Skeletal muscle satellite cell (primary cell): ENCODE results near the gene SLC27A1.

Experiments
- H3K27me3 ChIP-seq: 2 replicates; pipeline ENCODE4 v1.7.0; 2013; ENCODE audit warnings: low read length; ENCODE audit not compliant: control insufficient read depth, insufficient read depth
- H3K36me3 ChIP-seq: 2 replicates; pipeline ENCODE4 v1.7.0; 2013; ENCODE audit warnings: mild to moderate bottlenecking, control low read depth, low read length; ENCODE audit not compliant: insufficient read depth
- H3K4me1 ChIP-seq: 2 replicates; pipeline ENCODE4 v1.7.0; 2013; ENCODE audit warnings: low read length; ENCODE audit not compliant: control insufficient read depth, insufficient read depth
- H3K4me2 ChIP-seq: 2 replicates; pipeline ENCODE4 v1.7.0; 2013; ENCODE audit warnings: mild to moderate bottlenecking, low read length
- H3K4me3 ChIP-seq: 2 replicates; pipeline ENCODE4 v1.7.0; 2013; ENCODE audit warnings: low read length
- H3K9ac ChIP-seq: 2 replicates; pipeline ENCODE4 v1.7.0; 2013; ENCODE audit warnings: mild to moderate bottlenecking, low read depth, low read length, moderate library complexity
- H3K9me3 ChIP-seq: replicated peaks from 2 replicates; pipeline ENCODE4 v1.7.0; 2013; ENCODE audit warnings: mild to moderate bottlenecking, control low read depth, low read length

Gene SLC27A1

DNA sequence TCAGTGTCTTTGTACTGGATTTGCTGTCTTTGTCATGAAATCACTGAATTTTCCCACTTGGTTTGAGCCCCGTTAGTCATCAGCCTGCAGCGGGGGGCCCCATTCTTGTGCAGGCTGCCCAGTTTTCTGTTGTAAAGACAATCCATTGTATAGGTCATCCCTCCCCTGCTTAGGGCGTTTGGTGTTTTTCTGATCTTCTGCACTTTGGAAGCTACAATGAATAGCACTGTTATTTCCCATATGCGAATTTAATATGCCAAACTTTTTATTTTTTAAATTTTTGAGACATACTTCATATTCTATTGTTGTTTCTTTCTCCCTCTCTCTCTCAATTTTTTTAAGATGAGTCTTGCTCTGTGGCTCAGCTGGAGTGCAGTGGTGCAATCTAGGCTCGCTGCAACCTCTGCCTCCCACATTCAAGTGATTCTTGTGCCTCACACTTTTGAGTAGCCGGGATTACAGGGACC, 9.0 kb downstream of the SLC27A1 start:
- H3K4me1 ChIP-seq, result peaks cover 31% of the 10 kb centered on the region
- H3K4me2 ChIP-seq, result peak overlapping the region; percentile 63
- H3K4me3 ChIP-seq, result no peak overlapping the region
- H3K36me3 ChIP-seq, result no peaks in the 10 kb centered on the region
- H3K27me3 ChIP-seq, result no peaks in the 10 kb centered on the region
- H3K9me3 ChIP-seq, result no peaks in the 10 kb centered on the region
- peak overlapping the region; percentile 64 for H3K9ac ChIP-seq

GRCh38 chr19:17481986-17482385, 11.7 kb downstream of the SLC27A1 start:
- Histone ChIP-seq H3K4me1 (peaks cover 19% of the 10 kb centered on the region), H3K4me2 (no peak overlapping the region), H3K9me3 (no peaks in the 10 kb centered on the region), H3K4me3 (no peak overlapping the region), H3K27me3 (no peaks in the 10 kb centered on the region), H3K9ac (no peak overlapping the region), H3K36me3 (no peaks in the 10 kb centered on the region)

GRCh38 chr19:17482877-17483604, 12.7 kb downstream of the SLC27A1 start:
- H3K27me3 ChIP-seq, result no peaks in the 10 kb centered on the region
- peaks cover 15% of the 10 kb centered on the region for H3K4me1 ChIP-seq
- no peak overlapping the region for H3K4me2 ChIP-seq
- H3K9me3 ChIP-seq, result no peaks in the 10 kb centered on the region
- no peak overlapping the region for H3K9ac ChIP-seq
- H3K36me3 ChIP-seq, result no peaks in the 10 kb centered on the region
- H3K4me3 ChIP-seq, result no peak overlapping the region

DNA sequence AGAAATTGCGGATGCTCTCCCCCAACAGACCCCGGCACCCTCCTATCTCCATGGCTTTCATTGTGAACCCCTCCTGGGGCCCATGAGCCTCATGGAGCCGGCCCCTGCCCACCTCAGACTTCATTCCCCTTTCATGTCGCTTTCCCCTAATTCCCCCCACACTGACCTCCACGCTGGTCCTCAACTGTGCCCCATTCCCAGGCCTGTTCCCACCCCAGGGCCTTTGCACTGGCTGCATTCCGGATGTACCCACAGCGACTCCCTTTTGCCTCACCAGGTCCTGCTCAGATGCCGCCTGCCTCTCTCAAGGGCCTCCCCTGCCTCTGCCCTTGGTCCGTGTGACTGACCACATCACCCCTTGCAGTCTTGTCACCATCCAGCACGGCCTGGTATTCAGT, 13.3 kb downstream of the SLC27A1 start:
- no peak overlapping the region for H3K4me3 ChIP-seq
- H3K4me1 ChIP-seq, result peaks cover 13% of the 10 kb centered on the region
- no peaks in the 10 kb centered on the region for H3K27me3 ChIP-seq
- no peaks in the 10 kb centered on the region for H3K9me3 ChIP-seq
- H3K36me3 ChIP-seq, result no peaks in the 10 kb centered on the region
- H3K9ac ChIP-seq, result no peak overlapping the region
- H3K4me2 ChIP-seq, result no peak overlapping the region

DNA sequence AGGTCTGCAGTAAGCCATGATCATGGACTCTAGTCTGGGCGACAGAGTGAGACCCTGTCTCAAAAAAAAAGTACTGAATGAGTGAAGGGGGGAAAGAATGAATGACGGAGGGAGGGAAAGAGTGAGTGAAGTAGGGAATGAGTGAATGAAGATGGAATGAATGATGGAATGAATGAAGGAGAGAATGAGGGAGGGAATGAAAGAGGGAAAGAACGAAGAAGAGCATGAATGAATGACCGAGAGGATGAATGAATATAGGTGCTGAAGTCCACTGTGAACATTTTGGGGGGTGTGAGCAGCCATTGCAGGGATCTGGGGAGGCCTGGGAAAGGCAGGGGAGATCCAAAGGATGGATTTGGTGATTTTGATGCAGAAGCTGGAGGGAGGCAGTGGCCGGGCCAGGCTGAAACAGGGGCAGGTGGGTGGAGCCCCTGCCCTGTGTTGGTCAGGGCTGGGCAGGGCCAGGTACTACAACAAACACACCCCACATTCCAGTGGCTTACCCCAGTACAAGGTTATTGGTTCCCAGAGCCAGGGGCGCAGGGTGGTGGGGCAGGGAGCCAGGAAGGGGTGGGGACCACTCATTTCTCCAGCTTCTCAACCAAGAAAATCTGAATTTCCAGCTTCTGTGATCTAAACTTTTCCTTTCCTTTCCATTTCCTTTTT, 14.3 kb downstream of the SLC27A1 start:
- Histone ChIP-seq H3K9ac (no peak overlapping the region), H3K36me3 (no peaks in the 10 kb centered on the region)

GRCh38 chr19:17486545-17487240, 16.4 kb downstream of the SLC27A1 start:
- Histone ChIP-seq H3K4me2 (no peak overlapping the region), H3K9ac (no peak overlapping the region), H3K27me3 (no peaks in the 10 kb centered on the region), H3K4me1 (no peaks in the 10 kb centered on the region), H3K9me3 (no peaks in the 10 kb centered on the region), H3K4me3 (no peak overlapping the region), H3K36me3 (no peaks in the 10 kb centered on the region)

More for the DNA sequence above, 14.3 kb downstream of the SLC27A1 start:
- Histone ChIP-seq H3K27me3 (no peaks in the 10 kb centered on the region), H3K4me3 (no peak overlapping the region), H3K4me2 (no peak overlapping the region), H3K9me3 (no peaks in the 10 kb centered on the region), H3K4me1 (peaks cover 4% of the 10 kb centered on the region)

DNA sequence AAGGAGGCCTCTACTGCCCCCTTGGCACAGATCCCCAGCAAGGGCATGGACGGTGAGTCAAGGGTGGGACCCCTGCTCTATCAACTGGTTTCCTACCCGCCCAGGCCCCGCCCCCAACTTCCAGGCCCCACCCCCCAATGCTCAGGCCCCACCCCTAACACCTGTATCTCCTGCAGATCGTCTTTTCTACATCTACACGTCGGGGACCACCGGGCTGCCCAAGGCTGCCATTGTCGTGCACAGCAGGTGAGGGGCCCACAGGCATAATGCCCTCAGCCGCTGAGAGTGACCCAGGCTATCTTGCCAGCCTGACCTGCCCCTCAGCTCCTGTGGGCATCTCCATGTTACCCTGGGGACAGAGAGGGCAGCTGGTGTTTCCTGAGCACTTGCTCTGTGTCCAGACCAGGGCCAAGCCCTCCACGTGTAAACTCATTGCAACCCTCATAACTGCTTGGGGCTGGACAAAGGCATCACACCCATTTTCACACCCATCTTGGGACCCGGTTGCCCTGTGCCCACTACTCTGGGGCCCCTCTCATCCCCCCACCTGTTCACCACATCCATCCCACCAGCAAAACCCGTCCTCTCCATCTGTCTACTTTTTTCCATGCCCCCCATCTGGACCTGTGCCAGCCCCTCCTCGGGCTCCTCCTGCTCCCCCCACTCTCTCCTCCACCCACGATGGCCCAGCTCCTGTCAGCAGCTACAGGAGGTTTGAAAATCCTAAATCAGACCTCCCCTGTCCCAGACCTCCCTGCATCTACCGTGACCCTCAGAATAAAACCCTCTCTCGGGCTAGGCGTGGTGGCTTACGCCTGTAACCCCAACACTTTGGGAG, 17.2 kb downstream of the SLC27A1 start:
- H3K4me2 ChIP-seq, result no peak overlapping the region
- no peaks in the 10 kb centered on the region for H3K36me3 ChIP-seq
- H3K27me3 ChIP-seq, result no peaks in the 10 kb centered on the region
- H3K9me3 ChIP-seq, result no peaks in the 10 kb centered on the region
- H3K4me1 ChIP-seq, result no peaks in the 10 kb centered on the region
- no peak overlapping the region for H3K4me3 ChIP-seq
- H3K9ac ChIP-seq, result no peak overlapping the region

- H3K4me2 ChIP-seq, result no peak overlapping the region
- H3K4me3 ChIP-seq, result no peak overlapping the region
- no peaks in the 10 kb centered on the region for H3K9me3 ChIP-seq
- no peaks in the 10 kb centered on the region for H3K27me3 ChIP-seq
- H3K36me3 ChIP-seq, result no peaks in the 10 kb centered on the region
- no peaks in the 10 kb centered on the region for H3K4me1 ChIP-seq
- H3K9ac ChIP-seq, result no peak overlapping the region
Observed at GRCh38 chr19:17488593-17489391, 18.5 kb downstream of the SLC27A1 start.

- H3K4me3 ChIP-seq, result no peak overlapping the region
- H3K4me1 ChIP-seq, result no peaks in the 10 kb centered on the region
- no peaks in the 10 kb centered on the region for H3K27me3 ChIP-seq
- H3K9ac ChIP-seq, result no peak overlapping the region
- no peaks in the 10 kb centered on the region for H3K36me3 ChIP-seq
- no peak overlapping the region for H3K4me2 ChIP-seq
- H3K9me3 ChIP-seq, result no peaks in the 10 kb centered on the region
Observed at GRCh38 chr19:17489392-17490030, 19.2 kb downstream of the SLC27A1 start.

- Histone ChIP-seq H3K4me1 (no peaks in the 10 kb centered on the region), H3K36me3 (no peaks in the 10 kb centered on the region), H3K4me3 (no peak overlapping the region), H3K9ac (no peak overlapping the region), H3K4me2 (no peak overlapping the region), H3K9me3 (no peaks in the 10 kb centered on the region), H3K27me3 (no peaks in the 10 kb centered on the region)
Observed at GRCh38 chr19:17490411-17490810, 20.1 kb downstream of the SLC27A1 start.
